Measurements from ENCODE around the gene ASPDH.

ASPDH gene

GRCh38 chr19:50488389-50489194 lies 25.1 kb downstream of the ASPDH start:
- no peak overlapping the region for H3K4me3 ChIP-seq (ENCODE audit: low read length)
- no peak for TF ChIP-seq ZNF274 (IDR thresholded peaks at IDR 0.05; ENCODE audit: low read depth, low read length)

GRCh38 chr19:50486823-50487515 lies 26.7 kb downstream of the ASPDH start:
- H3K4me3 ChIP-seq (ENCODE audit: low read length), result no peak overlapping the region

GRCh38 chr19:50485284-50485955 lies 28.3 kb downstream of the ASPDH start:
- no peak overlapping the region for H3K4me3 ChIP-seq (ENCODE audit: low read length)
- TF ChIP-seq ZNF274 (IDR thresholded peaks at IDR 0.05; ENCODE audit: low read depth, low read length), result no peak

More at GRCh38 chr19:50486823-50487515, 26.7 kb downstream of the ASPDH start:
- TF ChIP-seq ZNF274 (IDR thresholded peaks at IDR 0.05; ENCODE audit: low read depth, low read length), result no peak

GRCh38 chr19:50482916-50483315 lies 30.8 kb downstream of the ASPDH start:
- no peak overlapping the region for H3K4me3 ChIP-seq (ENCODE audit: low read length)
- no peak for TF ChIP-seq ZNF274 (IDR thresholded peaks at IDR 0.05; ENCODE audit: low read depth, low read length)

GRCh38 chr19:50482271-50482855 lies 31.4 kb downstream of the ASPDH start:
- H3K4me3 ChIP-seq (ENCODE audit: low read length), result no peak overlapping the region

GRCh38 chr19:50481351-50482149 lies 32.2 kb downstream of the ASPDH start:
- no peak overlapping the region for H3K4me3 ChIP-seq (ENCODE audit: low read length)
- TF ChIP-seq ZNF274 (IDR thresholded peaks at IDR 0.05; ENCODE audit: low read depth, low read length), result no peak

More at GRCh38 chr19:50482271-50482855, 31.4 kb downstream of the ASPDH start:
- no peak for TF ChIP-seq ZNF274 (IDR thresholded peaks at IDR 0.05; ENCODE audit: low read depth, low read length)

GRCh38 chr19:50480281-50481111 lies 33.2 kb downstream of the ASPDH start:
- no peak for TF ChIP-seq ZNF274 (IDR thresholded peaks at IDR 0.05; ENCODE audit: low read depth, low read length)
- H3K4me3 ChIP-seq (ENCODE audit: low read length), result no peak overlapping the region

- H3K4me3 ChIP-seq (ENCODE audit: low read length), result no peak overlapping the region
- TF ChIP-seq ZNF274 (IDR thresholded peaks at IDR 0.05; ENCODE audit: low read depth, low read length), result no peak
Observed at GRCh38 chr19:50479761-50480251, 33.9 kb downstream of the ASPDH start.

GRCh38 chr19:50478901-50479715 lies 34.6 kb downstream of the ASPDH start:
- no peak for TF ChIP-seq ZNF274 (IDR thresholded peaks at IDR 0.05; ENCODE audit: low read depth, low read length)
- H3K4me3 ChIP-seq (ENCODE audit: low read length), result no peak overlapping the region

- TF ChIP-seq ZNF274 (IDR thresholded peaks at IDR 0.05; ENCODE audit: low read depth, low read length), result no peak
- peak overlapping the region; percentile 86; the same call in 1 of the 2 replicates for H3K4me3 ChIP-seq (ENCODE audit: low read length)
Observed at GRCh38 chr19:50477751-50478515, 35.8 kb downstream of the ASPDH start.

GRCh38 chr19:50476907-50477238 lies 36.8 kb downstream of the ASPDH start:
- no peak for TF ChIP-seq ZNF274 (IDR thresholded peaks at IDR 0.05; ENCODE audit: low read depth, low read length)
- peak overlapping the region; percentile 86 for H3K4me3 ChIP-seq (ENCODE audit: low read length)

Data from GM08714 (cell line).